ENCODE data around the gene MAD2L1. TPM values are rescaled to one million over a fixed set of nuclear protein-coding genes. Genes with fewer than 3 reads are reported as not detected.

MAD2L1 gene
- total and polyA plus RNA-seq, 2 experiments from 2014 or later = 80.2 to 139 TPM

- Mint-ChIP-seq H3K27ac (no peak overlapping the region), H3K9me3 (no peaks in the 10 kb centered on the region; the same call in 2 of the 3 replicates), H3K36me3 (ENCODE audit: low read depth) (peaks cover 5% of the 10 kb centered on the region; the same call in 2 of the 3 replicates), H3K4me1 (peaks cover 9% of the 10 kb centered on the region), H3K4me3 (no peak overlapping the region), H3K27me3 (ENCODE audit: insufficient read depth, low read depth, poor library complexity) (no peaks in the 10 kb centered on the region)
- Histone ChIP-seq H3K79me2 (replicated peaks; ENCODE audit: insufficient read depth) (no peaks in the 10 kb centered on the region), H3K27me3 (ENCODE audit: insufficient read depth) (no peaks in the 10 kb centered on the region), H3K9me2 (ENCODE audit: insufficient read depth) (no peaks in the 10 kb centered on the region), H4K20me1 (replicated peaks; ENCODE audit: insufficient read depth) (no peaks in the 10 kb centered on the region), H3K36me3 (ENCODE audit: insufficient read depth) (no peaks in the 10 kb centered on the region), H3K4me1 (ENCODE audit: insufficient read depth) (peaks cover 10% of the 10 kb centered on the region; the same call in 1 of the 2 replicates), H3K4me2 (no peak overlapping the region), H3K27ac (ENCODE audit: low read depth) (no peak overlapping the region), H3F3A (replicated peaks; ENCODE audit: low read depth) (no peaks in the 10 kb centered on the region), H3K4me3 (no peak overlapping the region), H2AFZ (no peak overlapping the region)
- TF ChIP-seq JUNB (IDR thresholded peaks at IDR 0.05; ENCODE audit: unreplicated experiment) = no peak
- TF ChIP-seq STAT1 (IDR thresholded peaks at IDR 0.05; ENCODE audit: unreplicated experiment) = no peak
- TF ChIP-seq POLR2AphosphoS5 (IDR thresholded peaks at IDR 0.05; ENCODE audit: low read depth) = no peak
- no peak for TF ChIP-seq ZNF331 (CRISPR knock-in tag; IDR thresholded peaks at IDR 0.05; ENCODE audit: low read depth)
- TF ChIP-seq EZH2 (IDR thresholded peaks at IDR 0.05; ENCODE audit: low read depth, unreplicated experiment) = no peak
- TF ChIP-seq ZNF114 (CRISPR knock-in tag; IDR thresholded peaks at IDR 0.05) = no peak
- TF ChIP-seq REST (IDR thresholded peaks at IDR 0.05; ENCODE audit: unreplicated experiment) = no peak
- no peak for TF ChIP-seq ZNF462 (CRISPR knock-in tag; IDR thresholded peaks at IDR 0.05)
- no peak for TF ChIP-seq EZH2phosphoT487 (IDR thresholded peaks at IDR 0.05; ENCODE audit: unreplicated experiment)
- no peak for TF ChIP-seq NANOG (IDR thresholded peaks at IDR 0.05; ENCODE audit: borderline replicate concordance)
- TF ChIP-seq, protein P1, sequence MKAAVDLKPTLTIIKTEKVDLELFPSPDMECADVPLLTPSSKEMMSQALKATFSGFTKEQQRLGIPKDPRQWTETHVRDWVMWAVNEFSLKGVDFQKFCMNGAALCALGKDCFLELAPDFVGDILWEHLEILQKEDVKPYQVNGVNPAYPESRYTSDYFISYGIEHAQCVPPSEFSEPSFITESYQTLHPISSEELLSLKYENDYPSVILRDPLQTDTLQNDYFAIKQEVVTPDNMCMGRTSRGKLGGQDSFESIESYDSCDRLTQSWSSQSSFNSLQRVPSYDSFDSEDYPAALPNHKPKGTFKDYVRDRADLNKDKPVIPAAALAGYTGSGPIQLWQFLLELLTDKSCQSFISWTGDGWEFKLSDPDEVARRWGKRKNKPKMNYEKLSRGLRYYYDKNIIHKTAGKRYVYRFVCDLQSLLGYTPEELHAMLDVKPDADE (IDR thresholded peaks at IDR 0.05) = no peak
- TF ChIP-seq CTCF (conservative IDR thresholded peaks at IDR 0.05; ENCODE audit: low read depth in 2 of 2) = no peak
- no peak for TF ChIP-seq CREB1 (CRISPR knock-in tag; IDR thresholded peaks at IDR 0.05; ENCODE audit: low read depth)
- ATAC-seq (no peak), DNase-seq (ENCODE audit: low spot score) (no peak)
These were observed 22.8 kb downstream of the MAD2L1 start for GRCh38 chr4:120043828-120044227.

All from GM23338 (cell line).